ENCODE measurements around the gene FRMD4B. TPM values are rescaled to one million over a fixed set of nuclear protein-coding genes. Genes with fewer than 3 reads are reported as not detected.

FRMD4B gene
- total RNA-seq, 4 donors from 2014 or later, result 37.5 to 66.2 (median 62.5) TPM

GRCh38 chr3:69260216-69260787, 125.6 kb downstream of the FRMD4B start:
- no peaks in the 10 kb centered on the region for H3K4me1 ChIP-seq
- WGBS, 2 donors, result 96 to 99% methylated on average over 7 to 14 of the region's 35 CpGs
- no peak overlapping the region for H3K4me3 ChIP-seq
- no peak for DNase-seq
- no peaks in the 10 kb centered on the region for H3K27me3 ChIP-seq
- H3K27ac ChIP-seq, result no peak overlapping the region
- TF ChIP-seq, protein P1, sequence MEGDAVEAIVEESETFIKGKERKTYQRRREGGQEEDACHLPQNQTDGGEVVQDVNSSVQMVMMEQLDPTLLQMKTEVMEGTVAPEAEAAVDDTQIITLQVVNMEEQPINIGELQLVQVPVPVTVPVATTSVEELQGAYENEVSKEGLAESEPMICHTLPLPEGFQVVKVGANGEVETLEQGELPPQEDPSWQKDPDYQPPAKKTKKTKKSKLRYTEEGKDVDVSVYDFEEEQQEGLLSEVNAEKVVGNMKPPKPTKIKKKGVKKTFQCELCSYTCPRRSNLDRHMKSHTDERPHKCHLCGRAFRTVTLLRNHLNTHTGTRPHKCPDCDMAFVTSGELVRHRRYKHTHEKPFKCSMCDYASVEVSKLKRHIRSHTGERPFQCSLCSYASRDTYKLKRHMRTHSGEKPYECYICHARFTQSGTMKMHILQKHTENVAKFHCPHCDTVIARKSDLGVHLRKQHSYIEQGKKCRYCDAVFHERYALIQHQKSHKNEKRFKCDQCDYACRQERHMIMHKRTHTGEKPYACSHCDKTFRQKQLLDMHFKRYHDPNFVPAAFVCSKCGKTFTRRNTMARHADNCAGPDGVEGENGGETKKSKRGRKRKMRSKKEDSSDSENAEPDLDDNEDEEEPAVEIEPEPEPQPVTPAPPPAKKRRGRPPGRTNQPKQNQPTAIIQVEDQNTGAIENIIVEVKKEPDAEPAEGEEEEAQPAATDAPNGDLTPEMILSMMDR (IDR thresholded peaks at IDR 0.05), result no peak
- H3K9me3 ChIP-seq, result peaks cover 0 to 6% (median 0%) of the 10 kb centered on the region in 3 donors
- intact Hi-C loops (cut with DNase I), result no loop called here
- no peaks in the 10 kb centered on the region for H3K36me3 ChIP-seq

GRCh38 chr3:69259125-69259524, 126.8 kb downstream of the FRMD4B start:
- Histone ChIP-seq H3K36me3 (no peaks in the 10 kb centered on the region), H3K9me3 (peaks cover 0 to 6% (median 0%) of the 10 kb centered on the region in 3 donors), H3K4me3 (no peak overlapping the region), H3K4me1 (no peaks in the 10 kb centered on the region), H3K27me3 (no peaks in the 10 kb centered on the region), H3K27ac (no peak overlapping the region)
- intact Hi-C loops (cut with DNase I), result no loop called here
- DNase-seq, result no peak
- TF ChIP-seq, protein P1 (IDR thresholded peaks at IDR 0.05), result no peak
- TF ChIP-seq POLR2A (IDR thresholded peaks at IDR 0.05), result no peak
- WGBS, 2 donors, result 85 to 96% methylated on average over 9 of the region's 9 CpGs

DNA sequence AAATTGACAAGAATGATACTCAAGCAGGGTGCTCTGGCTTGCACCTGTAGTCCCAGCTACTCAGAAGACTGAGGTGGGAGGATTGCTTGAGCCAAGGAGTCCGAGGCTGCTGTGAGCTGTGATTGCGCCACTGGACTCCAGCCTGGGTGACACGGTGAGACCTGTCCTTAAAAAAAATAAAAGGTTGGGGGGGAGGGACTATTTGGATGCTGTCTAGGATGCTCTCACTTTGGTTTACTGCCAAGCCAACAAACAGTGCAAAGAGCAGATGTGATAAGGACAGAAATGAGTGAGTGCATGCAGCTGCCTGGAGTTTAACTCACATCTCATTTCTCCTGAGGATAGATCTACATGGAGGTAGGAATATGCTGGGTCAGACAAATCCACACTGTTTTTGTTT, 130.0 kb downstream of the FRMD4B start:
- intact Hi-C loops (cut with DNase I), result no loop called here
- TF ChIP-seq, protein P1 (IDR thresholded peaks at IDR 0.05), result no peak
- TF ChIP-seq POLR2A (IDR thresholded peaks at IDR 0.05), result no peak
- DNase-seq, result no peak
- Histone ChIP-seq H3K4me1 (no peaks in the 10 kb centered on the region), H3K36me3 (no peaks in the 10 kb centered on the region), H3K27ac (no peak overlapping the region), H3K27me3 (no peaks in the 10 kb centered on the region), H3K9me3 (peaks cover 0 to 6% (median 0%) of the 10 kb centered on the region in 3 donors), H3K4me3 (no peak overlapping the region)
- 60 to 67% methylated on average over 3 of the region's 3 CpGs for WGBS, 2 donors

DNA sequence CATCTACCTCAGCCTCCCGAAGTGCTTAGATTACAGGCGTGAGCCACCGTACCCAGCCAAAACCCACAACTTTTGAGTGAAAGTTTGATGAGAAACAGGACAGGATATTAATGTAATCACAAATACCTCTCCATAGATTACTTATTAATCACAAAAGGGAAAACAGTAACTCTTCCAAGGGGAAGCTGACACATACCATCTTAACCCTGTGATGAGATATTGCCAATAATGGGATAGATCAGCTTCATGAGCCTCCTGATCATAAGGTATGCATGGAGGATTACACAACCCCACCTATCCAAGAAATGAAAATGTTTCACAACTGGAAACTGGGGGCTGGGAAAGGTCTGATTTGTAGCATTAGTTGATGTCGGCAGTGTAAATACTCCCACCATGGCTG, 131.5 kb downstream of the FRMD4B start:
- intact Hi-C loops (cut with DNase I), result no loop called here
- Histone ChIP-seq H3K9me3 (no peaks in the 10 kb centered on the region), H3K4me1 (no peaks in the 10 kb centered on the region), H3K4me3 (no peak overlapping the region), H3K36me3 (no peaks in the 10 kb centered on the region), H3K27ac (no peak overlapping the region), H3K27me3 (no peaks in the 10 kb centered on the region)
- no peak for DNase-seq
- 93 to 97% methylated on average over 2 to 4 of the region's 4 CpGs for WGBS, 2 donors
- no peak for TF ChIP-seq POLR2A (IDR thresholded peaks at IDR 0.05)
- TF ChIP-seq, protein P1 (IDR thresholded peaks at IDR 0.05), result no peak

DNA sequence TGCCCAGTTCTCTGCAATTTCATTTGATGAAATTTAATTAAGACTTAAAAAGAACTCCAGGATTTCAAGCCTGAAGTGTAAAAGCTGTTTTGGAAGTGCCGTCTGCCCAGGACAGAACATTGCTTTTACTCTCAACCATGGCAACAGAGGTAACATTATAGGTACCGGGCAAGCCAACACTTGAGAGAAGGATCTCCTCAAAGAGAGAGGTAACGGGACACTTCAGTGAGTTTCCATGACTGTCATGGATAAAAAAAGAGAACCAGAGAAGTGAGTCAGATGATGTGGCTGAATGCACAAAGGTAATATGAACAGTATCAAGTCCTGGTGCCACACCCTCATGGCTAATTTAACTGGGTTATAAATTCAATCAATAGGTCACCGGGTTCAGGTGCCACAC, 133.3 kb downstream of the FRMD4B start:
- DNase-seq, result no peak
- no peaks in the 10 kb centered on the region for H3K27me3 ChIP-seq
- no peaks in the 10 kb centered on the region for H3K9me3 ChIP-seq
- intact Hi-C loops (cut with DNase I), result no loop called here
- no peaks in the 10 kb centered on the region for H3K4me1 ChIP-seq
- no peaks in the 10 kb centered on the region for H3K36me3 ChIP-seq
- no peak overlapping the region for H3K27ac ChIP-seq
- no peak overlapping the region for H3K4me3 ChIP-seq
- 37 to 58% methylated on average over 4 of the region's 4 CpGs for WGBS, 2 donors
- TF ChIP-seq, protein P1 (IDR thresholded peaks at IDR 0.05), result no peak
- TF ChIP-seq POLR2A (IDR thresholded peaks at IDR 0.05), result no peak
